BJ (cell line): ENCODE measurements around the gene SPACA5. TPM values are rescaled to one million over a fixed set of nuclear protein-coding genes. Genes with fewer than 3 reads are reported as not detected.
"Not testable (repeated sequence)": the region's sequence is repeated elsewhere in the genome, so short reads cannot be mapped to it uniquely, and the experiment has no call there.

Source experiments
- CTCF ChIA-PET: fragments of 350-600 bp; formaldehyde crosslinking; extraction: SDS; loops from one replicate; lab custom pipeline; 2021; ENCODE audit warnings: antibody characterized with exemption, inconsistent platforms; lab: Yijun Ruan, JAX
- POLR2A ChIA-PET: fragments of 300-600 bp; sonication (Branson Sonifier 250); formaldehyde crosslinking; extraction: SDS; loops from one replicate; lab custom pipeline; 2021; ENCODE audit warnings: antibody characterized with exemption; lab: Charles Lee
- DNase-seq: peaks from one replicate; pipeline ENCODE4 v3.0.0-alpha.2; 2011; ENCODE audit warnings: low read depth
- H3K27me3 ChIP-seq: 2 replicates; pipeline ENCODE4 v1.6.0; 2011; ENCODE audit warnings: low read length; ENCODE audit not compliant: control insufficient read depth, insufficient read depth
- H3K36me3 ChIP-seq: 2 replicates; pipeline ENCODE4 v1.5.1; 2011; ENCODE audit warnings: low read length; ENCODE audit not compliant: control insufficient read depth, insufficient read depth
- H3K4me3 ChIP-seq: 2 replicates; pipeline ENCODE4 v1.5.1; 2011; ENCODE audit warnings: low read depth, mild to moderate bottlenecking, control low read depth, low read length
- polyA plus RNA-seq: library from polyadenylated mRNA; depleted of rRNA; stranded (reverse); fragments of >200 nt; gene quantifications from 2 replicates; pipeline ENCODE4 v1.2.3, GENCODE V29; 2011
- TF ChIP-seq, protein P1 (sequence below): IDR thresholded peaks from 2 replicates; pipeline ENCODE4 v1.5.1; 2011; ENCODE audit warnings: low read depth, mild to moderate bottlenecking, control low read depth, inconsistent platforms, low read length, moderate library complexity; ENCODE audit not compliant: insufficient read depth

SPACA5 gene
- polyA plus RNA-seq, 1 experiment = not detected

DNA sequence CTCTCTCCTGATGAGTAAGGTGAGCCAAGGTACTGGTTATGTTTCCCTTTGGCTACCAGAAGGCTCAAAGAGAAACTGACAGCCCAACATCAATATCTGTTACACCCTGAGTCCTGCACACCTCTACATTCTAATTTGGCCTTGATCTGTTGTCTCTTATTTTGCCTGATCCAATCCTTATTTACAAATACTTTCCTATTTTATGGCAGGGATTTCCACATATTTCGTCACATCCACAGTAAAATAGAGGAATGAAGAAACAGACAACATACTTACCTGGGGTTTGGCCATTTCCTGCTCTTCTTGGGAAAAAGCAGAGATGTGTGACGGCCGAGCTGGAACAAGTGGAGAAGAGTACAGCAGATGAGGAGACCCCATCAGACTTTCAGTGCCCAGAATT is 4.5 kb upstream of the SPACA5 start:
- ChIA-PET POLR2A (no interaction called here), CTCF (no interaction called here)
- no peak for DNase-seq
- TF ChIP-seq, protein P1, sequence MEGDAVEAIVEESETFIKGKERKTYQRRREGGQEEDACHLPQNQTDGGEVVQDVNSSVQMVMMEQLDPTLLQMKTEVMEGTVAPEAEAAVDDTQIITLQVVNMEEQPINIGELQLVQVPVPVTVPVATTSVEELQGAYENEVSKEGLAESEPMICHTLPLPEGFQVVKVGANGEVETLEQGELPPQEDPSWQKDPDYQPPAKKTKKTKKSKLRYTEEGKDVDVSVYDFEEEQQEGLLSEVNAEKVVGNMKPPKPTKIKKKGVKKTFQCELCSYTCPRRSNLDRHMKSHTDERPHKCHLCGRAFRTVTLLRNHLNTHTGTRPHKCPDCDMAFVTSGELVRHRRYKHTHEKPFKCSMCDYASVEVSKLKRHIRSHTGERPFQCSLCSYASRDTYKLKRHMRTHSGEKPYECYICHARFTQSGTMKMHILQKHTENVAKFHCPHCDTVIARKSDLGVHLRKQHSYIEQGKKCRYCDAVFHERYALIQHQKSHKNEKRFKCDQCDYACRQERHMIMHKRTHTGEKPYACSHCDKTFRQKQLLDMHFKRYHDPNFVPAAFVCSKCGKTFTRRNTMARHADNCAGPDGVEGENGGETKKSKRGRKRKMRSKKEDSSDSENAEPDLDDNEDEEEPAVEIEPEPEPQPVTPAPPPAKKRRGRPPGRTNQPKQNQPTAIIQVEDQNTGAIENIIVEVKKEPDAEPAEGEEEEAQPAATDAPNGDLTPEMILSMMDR = no peak
- Histone ChIP-seq H3K4me3 (no peak overlapping the region), H3K36me3 (no peaks in the 10 kb centered on the region), H3K27me3 (no peaks in the 10 kb centered on the region)

DNA sequence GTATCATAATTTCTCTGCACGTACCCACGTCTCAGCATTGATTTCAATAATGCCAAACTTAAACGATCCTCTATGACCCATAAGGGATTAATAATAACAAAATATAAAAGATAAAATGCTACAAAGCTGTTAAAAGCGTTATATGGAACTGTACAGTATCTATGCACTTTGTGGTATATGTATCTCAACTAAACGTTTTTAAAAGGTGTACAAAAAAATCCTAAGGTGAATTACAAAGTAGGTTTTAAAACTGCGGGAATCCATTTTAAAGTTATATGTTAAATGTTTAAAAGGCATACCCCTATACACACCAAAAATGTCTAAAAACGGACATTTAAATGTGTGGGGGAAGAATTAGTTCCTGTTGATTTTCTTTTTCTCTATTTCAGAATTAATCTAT is 3.9 kb upstream of the SPACA5 start:
- DNase-seq = no peak
- TF ChIP-seq, protein P1 = no peak
- ChIA-PET POLR2A (no interaction called here), CTCF (no interaction called here)
- no peaks in the 10 kb centered on the region for H3K27me3 ChIP-seq
- H3K4me3 ChIP-seq = peak overlapping the region; percentile 67
- H3K36me3 ChIP-seq = no peaks in the 10 kb centered on the region

- Histone ChIP-seq H3K4me3 (peak overlapping the region; percentile 67), H3K27me3 (no peaks in the 10 kb centered on the region), H3K36me3 (no peaks in the 10 kb centered on the region)
- TF ChIP-seq, protein P1 = no peak
- DNase-seq = no peak
- CTCF ChIA-PET = no interaction called here
- POLR2A ChIA-PET = no interaction called here
These were observed 3.4 kb upstream of the SPACA5 start for GRCh38 chrX:48003367-48003757.

DNA sequence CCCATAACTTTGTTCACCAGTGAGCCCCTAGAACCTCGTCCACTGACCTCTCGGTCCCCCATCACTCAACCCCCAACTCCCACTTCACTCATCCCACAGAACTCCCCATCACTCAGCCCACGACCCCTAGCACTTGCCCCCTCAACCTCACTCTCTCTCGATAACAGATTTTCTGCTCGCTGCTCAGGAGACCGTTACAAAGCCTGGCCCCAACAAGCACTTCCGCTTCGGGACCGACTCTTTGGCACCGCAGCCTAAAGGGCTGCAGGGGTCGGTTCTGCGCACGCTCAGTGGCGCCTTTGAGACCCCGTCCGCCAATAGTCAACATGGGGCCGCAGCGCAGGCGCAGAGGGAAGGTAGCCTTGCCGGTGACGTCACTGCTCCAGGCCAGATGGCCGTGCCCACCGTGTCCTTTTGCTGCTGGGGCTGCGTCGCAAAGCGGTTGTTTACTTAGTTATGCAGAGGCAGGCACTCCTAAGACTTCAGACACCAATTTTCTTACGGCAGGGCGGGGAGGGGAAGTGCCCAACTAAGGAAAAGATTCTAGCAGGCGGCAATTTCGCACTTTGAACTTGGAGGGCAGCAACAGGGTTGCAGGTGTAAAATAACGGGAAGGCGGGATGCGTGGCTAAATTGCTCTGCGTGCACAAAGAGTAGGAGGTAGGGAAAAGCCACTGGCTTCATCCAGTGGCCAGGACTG is 2.9 kb upstream of the SPACA5 start, which contains the start of gene ZNF182:
TSS of gene ZNF182 (minus strand) at position 232 of the 700 bp plus-strand sequence. CDS start 1,380 bp downstream, outside the sequence.
- H3K27me3 ChIP-seq = no peaks in the 10 kb centered on the region
- H3K4me3 ChIP-seq = peak within 1 kb of the TSS; percentile 67
- no peaks in the 10 kb centered on the region for H3K36me3 ChIP-seq
- DNase-seq = peak; percentile 37
- TF ChIP-seq, protein P1 = no peak
- POLR2A ChIA-PET = no interaction called here
- CTCF ChIA-PET = no interaction called here

GRCh38 chrX:48009445-48009960 is 2.7 kb downstream of the SPACA5 start:
- CTCF ChIA-PET, H3K4me3 ChIP-seq, H3K27me3 ChIP-seq, DNase-seq, H3K36me3 ChIP-seq, POLR2A ChIA-PET: not testable (repeated sequence)

- H3K36me3 ChIP-seq, CTCF ChIA-PET, POLR2A ChIA-PET, H3K4me3 ChIP-seq, DNase-seq, H3K27me3 ChIP-seq: not testable (repeated sequence)
These were observed 10.0 kb downstream of the SPACA5 start for GRCh38 chrX:48016583-48017310.

DNA sequence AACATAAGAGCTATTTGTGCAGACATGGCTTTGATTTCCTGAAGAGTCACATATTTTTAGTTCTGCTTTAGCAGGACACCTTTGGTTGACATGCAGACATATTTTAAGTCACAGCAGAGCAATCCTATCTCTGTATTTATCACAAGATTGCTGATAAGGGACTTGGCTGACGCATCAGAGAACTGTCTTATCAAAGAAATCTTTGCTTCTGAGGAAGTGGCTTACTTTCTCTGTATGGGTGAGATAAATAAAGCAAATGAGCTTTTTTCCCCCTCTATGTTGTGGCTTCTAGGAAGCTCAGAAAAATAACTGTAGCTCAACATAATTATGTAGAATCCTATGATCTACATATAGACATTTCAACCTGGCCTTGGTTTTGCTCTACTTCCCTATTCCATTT is 13.1 kb downstream of the SPACA5 start:
- H3K27me3 ChIP-seq, DNase-seq, POLR2A ChIA-PET, CTCF ChIA-PET, H3K4me3 ChIP-seq, H3K36me3 ChIP-seq: not testable (repeated sequence)

GRCh38 chrX:48020472-48020871 is 13.7 kb downstream of the SPACA5 start:
- CTCF ChIA-PET = interaction anchor here (1.0 kb wide), 1 partner anchor 166 kb away, joined by 3 read pairs; no protein-coding TSS in a partner anchor
- DNase-seq, H3K4me3 ChIP-seq, H3K36me3 ChIP-seq, H3K27me3 ChIP-seq, POLR2A ChIA-PET: not testable (repeated sequence)
